ENCODE data around the gene IL17RD.

DNA sequence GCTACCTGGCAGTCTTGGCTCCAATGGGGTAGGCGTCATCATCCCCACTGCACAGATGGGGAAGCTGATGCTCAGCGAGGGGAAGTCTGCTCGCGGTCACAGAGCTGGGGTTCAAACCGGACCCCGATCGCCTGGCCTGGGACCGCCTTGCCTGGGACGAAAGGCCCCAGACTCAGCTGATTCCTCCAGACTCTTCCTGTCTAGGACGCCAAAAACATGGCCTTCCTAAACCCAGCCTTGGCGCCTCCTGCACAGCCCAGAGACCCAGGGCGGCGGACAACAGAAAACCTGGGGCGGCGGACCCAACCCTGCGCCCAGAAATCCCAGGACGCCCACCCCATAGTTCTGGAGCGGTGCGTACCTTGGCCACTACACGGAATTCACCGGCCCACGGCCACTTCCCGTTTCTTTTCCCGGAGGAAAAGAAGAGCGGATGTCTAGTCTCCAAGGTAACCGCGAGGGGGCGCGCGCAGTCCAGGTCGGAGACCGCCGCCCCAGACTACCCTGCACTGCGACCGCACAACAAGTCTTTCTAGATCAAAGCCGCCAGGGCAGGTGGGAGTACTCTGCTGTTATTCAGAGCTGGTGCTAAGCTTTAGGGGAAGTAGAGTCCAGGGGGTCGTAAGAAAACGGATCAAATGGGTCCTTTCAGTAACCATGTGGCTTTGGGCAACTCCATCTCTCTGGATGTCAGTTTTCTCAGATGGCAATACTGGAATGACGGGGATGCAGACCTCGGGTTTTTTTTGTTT, 4.9 kb upstream of the IL17RD start:
- TF ChIP-seq CTCF (IDR thresholded peaks at IDR 0.05; ENCODE audit: low read depth, low read length, poor library complexity, severe bottlenecking) (peak; percentile 96), EZH2phosphoT487 (IDR thresholded peaks at IDR 0.05; ENCODE audit: borderline replicate concordance, low read length) (no peak)
